ENCODE results near the gene UBE2G2. TPM values are rescaled to one million over a fixed set of nuclear protein-coding genes. Genes with fewer than 3 reads are reported as not detected.

UBE2G2 gene
- total RNA-seq, 3 donors from 2014 or later = 84.8 to 128 (median 99.2) TPM

DNA sequence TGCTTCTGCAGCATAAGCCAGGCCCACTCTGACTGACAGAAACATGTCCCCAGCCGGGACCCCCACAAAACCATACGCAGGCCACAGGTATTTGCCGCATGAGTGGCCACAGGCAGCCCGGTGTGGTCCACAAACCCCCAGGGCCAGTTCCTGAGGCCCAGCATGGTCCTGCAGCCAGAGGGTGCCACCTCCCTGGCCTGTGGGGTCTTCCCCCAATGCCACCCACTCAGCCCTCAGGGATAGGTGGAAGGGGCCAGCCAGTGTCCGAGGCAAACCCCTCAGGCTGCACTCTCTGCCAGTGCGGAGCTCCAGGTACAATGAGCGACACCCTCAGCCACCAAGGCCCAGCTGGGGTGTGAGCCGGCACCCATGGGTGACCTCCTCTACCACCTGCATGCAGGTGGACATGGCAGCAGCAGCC is 43.5 kb downstream of the UBE2G2 start:
- Histone ChIP-seq H3K36me3 (no peaks in the 10 kb centered on the region), H3K27ac (no peak overlapping the region), H3K4me3 (no peak overlapping the region), H3K9me3 (peaks cover 0 to 8% of the 10 kb centered on the region in 2 donors), H3K27me3 (no peaks in the 10 kb centered on the region), H3K4me1 (no peaks in the 10 kb centered on the region)
- no peak for DNase-seq (ENCODE audit: low spot score in 2 of 2)
- intact Hi-C loops (cut with DNase I; ENCODE audit: low total_unique reads) = no loop called here
- TF ChIP-seq, protein P1, sequence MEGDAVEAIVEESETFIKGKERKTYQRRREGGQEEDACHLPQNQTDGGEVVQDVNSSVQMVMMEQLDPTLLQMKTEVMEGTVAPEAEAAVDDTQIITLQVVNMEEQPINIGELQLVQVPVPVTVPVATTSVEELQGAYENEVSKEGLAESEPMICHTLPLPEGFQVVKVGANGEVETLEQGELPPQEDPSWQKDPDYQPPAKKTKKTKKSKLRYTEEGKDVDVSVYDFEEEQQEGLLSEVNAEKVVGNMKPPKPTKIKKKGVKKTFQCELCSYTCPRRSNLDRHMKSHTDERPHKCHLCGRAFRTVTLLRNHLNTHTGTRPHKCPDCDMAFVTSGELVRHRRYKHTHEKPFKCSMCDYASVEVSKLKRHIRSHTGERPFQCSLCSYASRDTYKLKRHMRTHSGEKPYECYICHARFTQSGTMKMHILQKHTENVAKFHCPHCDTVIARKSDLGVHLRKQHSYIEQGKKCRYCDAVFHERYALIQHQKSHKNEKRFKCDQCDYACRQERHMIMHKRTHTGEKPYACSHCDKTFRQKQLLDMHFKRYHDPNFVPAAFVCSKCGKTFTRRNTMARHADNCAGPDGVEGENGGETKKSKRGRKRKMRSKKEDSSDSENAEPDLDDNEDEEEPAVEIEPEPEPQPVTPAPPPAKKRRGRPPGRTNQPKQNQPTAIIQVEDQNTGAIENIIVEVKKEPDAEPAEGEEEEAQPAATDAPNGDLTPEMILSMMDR (IDR thresholded peaks at IDR 0.05) = no peak
- no peak for TF ChIP-seq POLR2A (IDR thresholded peaks at IDR 0.05)
- no peak for TF ChIP-seq POLR2AphosphoS5 (IDR thresholded peaks at IDR 0.05)

DNA sequence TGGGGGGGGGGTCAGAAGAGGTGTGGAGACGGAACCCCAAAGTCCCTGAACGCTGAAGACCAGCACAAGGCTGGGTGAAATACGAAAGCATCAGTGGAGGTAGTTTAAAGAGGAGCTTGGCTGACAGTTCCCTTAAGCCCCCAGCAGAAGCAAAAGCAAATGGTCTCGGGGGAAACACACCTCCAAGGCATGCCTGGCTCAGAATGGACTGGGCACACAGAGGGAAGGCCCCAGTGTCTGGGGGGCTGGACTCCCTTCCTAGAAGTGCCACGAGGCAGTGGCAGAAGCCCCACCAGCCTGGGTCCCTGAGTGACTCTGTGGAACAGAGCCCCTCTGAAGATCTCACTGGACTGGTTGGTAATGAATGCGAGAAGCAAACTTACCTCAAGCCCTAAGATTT is 43.9 kb downstream of the UBE2G2 start:
- Histone ChIP-seq H3K36me3 (no peaks in the 10 kb centered on the region), H3K27ac (no peak overlapping the region), H3K4me1 (no peaks in the 10 kb centered on the region), H3K4me3 (no peak overlapping the region), H3K9me3 (peaks cover 0 to 8% of the 10 kb centered on the region in 2 donors), H3K27me3 (no peaks in the 10 kb centered on the region)
- TF ChIP-seq, protein P1 (IDR thresholded peaks at IDR 0.05) = no peak
- TF ChIP-seq POLR2AphosphoS5 (IDR thresholded peaks at IDR 0.05) = no peak
- no peak for TF ChIP-seq POLR2A (IDR thresholded peaks at IDR 0.05)
- no peak for DNase-seq (ENCODE audit: low spot score in 2 of 2)
- intact Hi-C loops (cut with DNase I; ENCODE audit: low total_unique reads) = no loop called here

GRCh38 chr21:44756423-44757185 is 45.0 kb downstream of the UBE2G2 start:
- H3K36me3 ChIP-seq = no peaks in the 10 kb centered on the region
- no peak overlapping the region for H3K27ac ChIP-seq
- no peak for DNase-seq (ENCODE audit: low spot score in 2 of 2)
- H3K27me3 ChIP-seq = no peaks in the 10 kb centered on the region
- no peak overlapping the region for H3K4me3 ChIP-seq
- intact Hi-C loops (cut with DNase I; ENCODE audit: low total_unique reads) = no loop called here
- H3K9me3 ChIP-seq = peaks cover 0 to 8% of the 10 kb centered on the region in 2 donors
- TF ChIP-seq POLR2A (IDR thresholded peaks at IDR 0.05) (no peak), POLR2AphosphoS5 (IDR thresholded peaks at IDR 0.05) (no peak)
- TF ChIP-seq, protein P1 (IDR thresholded peaks at IDR 0.05) = no peak
- no peaks in the 10 kb centered on the region for H3K4me1 ChIP-seq

DNA sequence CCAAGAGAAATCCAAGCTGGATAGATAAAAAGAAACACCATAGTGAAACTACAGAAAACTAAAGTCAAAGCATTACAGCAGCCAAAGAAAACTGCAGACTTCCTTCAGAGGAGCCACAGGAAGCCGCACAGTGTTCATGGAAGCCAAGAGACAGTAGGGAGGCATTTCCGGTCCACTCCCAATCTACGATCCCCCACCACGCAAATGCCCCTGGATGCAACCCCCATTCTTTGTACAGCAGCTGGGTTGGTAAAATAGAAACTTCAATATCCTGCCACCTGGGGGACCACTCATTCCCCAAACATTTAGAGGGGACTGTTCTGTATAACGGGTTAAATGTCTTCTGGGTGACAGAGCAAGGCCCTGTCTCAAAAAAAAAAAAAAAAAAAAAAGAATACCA is 46.4 kb downstream of the UBE2G2 start:
- H3K4me3 ChIP-seq = no peak overlapping the region
- no peak overlapping the region for H3K27ac ChIP-seq
- intact Hi-C loops (cut with DNase I; ENCODE audit: low total_unique reads) = no loop called here
- H3K4me1 ChIP-seq = no peaks in the 10 kb centered on the region
- peaks cover 0 to 2% of the 10 kb centered on the region in 2 donors for H3K27me3 ChIP-seq
- TF ChIP-seq POLR2AphosphoS5 (IDR thresholded peaks at IDR 0.05) = no peak
- TF ChIP-seq, protein P1 (IDR thresholded peaks at IDR 0.05) = no peak
- no peak for TF ChIP-seq POLR2A (IDR thresholded peaks at IDR 0.05)
- H3K9me3 ChIP-seq = peaks cover 0 to 8% of the 10 kb centered on the region in 2 donors
- no peaks in the 10 kb centered on the region for H3K36me3 ChIP-seq
- DNase-seq (ENCODE audit: low spot score in 2 of 2) = no peak

DNA sequence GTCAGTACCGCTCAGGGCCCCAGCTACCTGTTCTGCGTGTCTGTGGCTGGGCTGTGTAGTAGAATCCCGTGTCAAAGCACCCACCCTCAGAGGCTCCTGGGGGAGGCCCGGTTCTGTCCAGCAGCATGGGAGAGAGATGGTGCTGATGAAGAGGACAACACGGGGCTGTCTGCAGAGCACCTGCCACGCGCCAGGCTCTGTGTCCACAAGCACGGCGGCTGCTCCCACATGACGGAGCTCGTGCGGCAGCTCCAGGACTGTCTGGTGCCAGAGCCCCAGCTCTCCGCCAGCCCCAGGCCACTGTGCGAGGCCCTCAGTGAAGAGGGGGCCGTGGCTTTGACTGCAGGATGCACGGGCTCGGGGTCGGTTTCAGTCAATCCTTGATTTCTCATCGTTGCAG is 48.3 kb downstream of the UBE2G2 start:
- DNase-seq (ENCODE audit: low spot score in 2 of 2) = no peak

More for the DNA sequence above, 48.3 kb downstream of the UBE2G2 start:
- peaks cover 0 to 17% of the 10 kb centered on the region in 2 donors for H3K27me3 ChIP-seq
- H3K9me3 ChIP-seq = peaks cover 0 to 8% of the 10 kb centered on the region in 2 donors
- no peaks in the 10 kb centered on the region for H3K36me3 ChIP-seq
- no peaks in the 10 kb centered on the region for H3K4me1 ChIP-seq
- no peak overlapping the region for H3K4me3 ChIP-seq
- intact Hi-C loops (cut with DNase I; ENCODE audit: low total_unique reads) = no loop called here
- TF ChIP-seq POLR2A (IDR thresholded peaks at IDR 0.05) (no peak), POLR2AphosphoS5 (IDR thresholded peaks at IDR 0.05) (no peak)
- TF ChIP-seq, protein P1 (IDR thresholded peaks at IDR 0.05) = no peak
- H3K27ac ChIP-seq = no peak overlapping the region

Measured in breast epithelium (tissue), 4 donors.